Adrenal gland (tissue), 12 donors: ENCODE data around the gene ASAP2. TPM values are rescaled to one million over a fixed set of nuclear protein-coding genes. Genes with fewer than 3 reads are reported as not detected.
A peak's percentile ranks its signal among the peaks of the same experiment; 100 is the strongest.

ENCODE experiments used
- DNase-seq, 7 donors: peaks; one replicate each; pipeline ENCODE4 v3.0.0-alpha.2; 2019 to 2020
- H3K27ac ChIP-seq, 5 donors: fragments of 200-600 bp; sonication (generic) in 4 of 5; 1 replicate in 3 of 5; 2 replicates in 2 of 5; pipeline versions ENCODE4 v1.5.1 to v1.8.0; 2016 to 2020; ENCODE audit warnings: mild to moderate bottlenecking in 1 of 5
- H3K27me3 ChIP-seq: fragments of 200-600 bp; 2 replicates; pipeline ENCODE4 v1.8.0; 2021
- H3K36me3 ChIP-seq, 2 donors: fragments of 200-600 bp; replicated peaks in 1 of 2; 1 replicate in 1 of 2; 2 replicates in 1 of 2; pipeline versions ENCODE4 v1.5.1 to v1.8.0; 2018 to 2022
- H3K4me1 ChIP-seq, 2 donors: fragments of 200-600 bp; replicated peaks in 1 of 2; 1 replicate in 1 of 2; 2 replicates in 1 of 2; pipeline versions ENCODE4 v1.5.1 to v1.8.0; 2018 to 2021
- H3K4me3 ChIP-seq, 4 donors: fragments of 200-600 bp; sonication (generic) in 3 of 4; one replicate each; pipeline ENCODE4 v1.5.1; 2016 to 2018
- H3K9me3 ChIP-seq, 3 donors: fragments of 200-600 bp; sonication (generic) in 1 of 3; replicated peaks in 1 of 3; 1 replicate in 2 of 3; 2 replicates in 1 of 3; pipeline versions ENCODE4 v1.5.1 to v1.8.0; 2016 to 2021
- CTCF ChIP-seq, 6 experiments: fragments of 450-650 bp in 4 of 6; fragments of 200-600 bp in 2 of 6; sonication (generic) in 1 of 6; IDR thresholded peaks; 1 replicate in 5 of 6; 2 replicates in 1 of 6; pipeline versions ENCODE4 v1.5.1 to v1.8.0; 2016 to 2021; ENCODE audit warnings: antibody characterized with exemption in 6 of 6, mild to moderate bottlenecking in 2 of 6, moderate library complexity in 1 of 6
- POLR2A ChIP-seq, 2 donors: fragments of 450-650 bp; IDR thresholded peaks; one replicate each; pipeline ENCODE4 v1.6.1; 2017; ENCODE audit warnings: antibody characterized with exemption in 2 of 2, mild to moderate bottlenecking in 2 of 2, moderate library complexity in 1 of 2
- WGBS, 4 donors: extraction: QIAGEN DNeasy Blood & Tissue Kit in 2 of 4; methylation state at CpG; one replicate each; pipeline versions ENCODE4 v1.1.5 to v1.1.7; 2013 to 2017; 5-methylcytosine and 5-hydroxymethylcytosine counted together
- intact Hi-C, 2 donors: fragments of 100-400 bp; cut with DNase I; formaldehyde crosslinking; loops; one replicate each; pipeline versions ENCODE4 v1.14.1 to v1.15.0; 2022 to 2023
- polyA plus RNA-seq, 3 donors: library from polyadenylated mRNA; stranded (reverse); fragments of 200-250 nt in 2 of 3; fragments of 350-450 nt in 1 of 3; fragmentation: Illumina TruSeq in 1 of 3; extraction: RNeasy Lipid Tissue Mini Kit (QIAGEN cat#74804) in 1 of 3; gene quantifications; one replicate each; pipeline ENCODE4 v1.2.3, GENCODE V29; 2013 to 2014
- total RNA-seq, 9 donors: library from RNA; depleted of rRNA in 4 of 9; stranded (reverse); fragments of >200 nt in 4 of 9; fragments of 120-200 nt in 1 of 9; fragmentation: NEBNext Ultra II Directional in 1 of 9; extraction: Animal tissue kit (Norgen Biotek cat#: 25700) in 1 of 9; gene quantifications; one replicate each; pipeline versions ENCODE4 v1.1.0 to v1.2.4, GENCODE V29; 2013 to 2023
- donor health status: healthy with polysubstance abuse.
- donor health status: Bipolar disorder and iron deficiency.
- donor health status: DM: yes; HTN: yes; CAD: no.
- donor health status: DM: no; HTN: no; CAD: no.
- donor health status: DM: no; HTN: no; CAD: no.
- donor health status: DM: yes; HTN: yes; CAD: no.

The ASAP2 gene
- total and polyA plus RNA-seq, 12 donors = 5.4 to 12.9 (median 7.7) TPM

- TF ChIP-seq CTCF (IDR thresholded peaks at IDR 0.05) (no peak), POLR2A (IDR thresholded peaks at IDR 0.05) (no peak)
- DNase-seq = no peak
- intact Hi-C loops = loop anchor here (10.0 kb wide), 1 partner anchor 129 kb away; no protein-coding TSS in a partner anchor
- Histone ChIP-seq H3K9me3 (no peaks in the 10 kb centered on the region), H3K27me3 (no peaks in the 10 kb centered on the region), H3K27ac (peak overlapping the region in 1 of 5 donors; percentile 91), H3K4me3 (peak overlapping the region in 1 of 4 donors; percentile 78), H3K36me3 (no peaks in the 10 kb centered on the region), H3K4me1 (peaks cover 5 to 7% of the 10 kb centered on the region in 2 donors)
- WGBS, 4 donors = 61 to 71% (median 66%) methylated on average over 6 of the region's 6 CpGs
These were observed 1.1 kb upstream of the ASAP2 start for GRCh38 chr2:9205486-9205885.

GRCh38 chr2:9206991-9207640 lies 504 bp downstream of the ASAP2 start:
- Histone ChIP-seq H3K36me3 (no peaks in the 10 kb centered on the region), H3K9me3 (no peaks in the 10 kb centered on the region), H3K27ac (peak overlapping the region in 3 of 5 donors; percentile 19 to 91 (median 68)), H3K27me3 (no peaks in the 10 kb centered on the region), H3K4me3 (peak overlapping the region in 2 of 4 donors; percentile 32 to 78), H3K4me1 (peaks cover 5 to 7% of the 10 kb centered on the region in 2 donors)
- whole genome bisulfite sequencing, 4 donors = 0 to 1% (median 0%) methylated on average over 1 to 84 of the region's 84 CpGs
- peak in 5 of 7 donors; percentile 21 to 36 (median 30) for DNase-seq
- intact Hi-C loops = loop anchor here (10.0 kb wide), 1 partner anchor 128 kb away; no protein-coding TSS in a partner anchor
- no peak for TF ChIP-seq CTCF (IDR thresholded peaks at IDR 0.05)
- no peak for TF ChIP-seq POLR2A (IDR thresholded peaks at IDR 0.05)

GRCh38 chr2:9207641-9208311 lies 1.2 kb downstream of the ASAP2 start:
- peak in 1 of 7 donors; percentile 27 for DNase-seq
- TF ChIP-seq POLR2A (IDR thresholded peaks at IDR 0.05) (no peak), CTCF (IDR thresholded peaks at IDR 0.05) (no peak)
- Histone ChIP-seq H3K9me3 (no peaks in the 10 kb centered on the region), H3K27ac (peak overlapping the region in 2 of 5 donors; percentile 68 to 91), H3K4me1 (peaks cover 5 to 7% of the 10 kb centered on the region in 2 donors), H3K4me3 (peak overlapping the region in 2 of 4 donors; percentile 32 to 78), H3K36me3 (no peaks in the 10 kb centered on the region), H3K27me3 (no peaks in the 10 kb centered on the region)
- intact Hi-C loops = loop anchor here (10.0 kb wide), 1 partner anchor 127 kb away; no protein-coding TSS in a partner anchor
- WGBS, 4 donors = 5 to 28% (median 9%) methylated on average over 13 to 34 of the region's 34 CpGs

- H3K27ac ChIP-seq = peak overlapping the region in 1 of 5 donors; percentile 37
- no peaks in the 10 kb centered on the region for H3K36me3 ChIP-seq
- H3K4me3 ChIP-seq = peak overlapping the region in 1 of 4 donors; percentile 78
- intact Hi-C loops = loop anchor here (10.0 kb wide), 1 partner anchor 126 kb away; no protein-coding TSS in a partner anchor
- peaks cover 5 to 7% of the 10 kb centered on the region in 2 donors for H3K4me1 ChIP-seq
- no peak for DNase-seq
- WGBS, 4 donors = 61 to 75% (median 68%) methylated on average over 1 of the region's 1 CpG
- TF ChIP-seq POLR2A (IDR thresholded peaks at IDR 0.05) (no peak), CTCF (IDR thresholded peaks at IDR 0.05) (no peak)
- no peaks in the 10 kb centered on the region for H3K27me3 ChIP-seq
- H3K9me3 ChIP-seq = no peaks in the 10 kb centered on the region
These were observed 2.3 kb downstream of the ASAP2 start for GRCh38 chr2:9208875-9209274.
